ENCODE data around the gene ACADVL.
A peak's percentile ranks its signal among the peaks of the same experiment; 100 is the strongest.

The ACADVL gene

DNA sequence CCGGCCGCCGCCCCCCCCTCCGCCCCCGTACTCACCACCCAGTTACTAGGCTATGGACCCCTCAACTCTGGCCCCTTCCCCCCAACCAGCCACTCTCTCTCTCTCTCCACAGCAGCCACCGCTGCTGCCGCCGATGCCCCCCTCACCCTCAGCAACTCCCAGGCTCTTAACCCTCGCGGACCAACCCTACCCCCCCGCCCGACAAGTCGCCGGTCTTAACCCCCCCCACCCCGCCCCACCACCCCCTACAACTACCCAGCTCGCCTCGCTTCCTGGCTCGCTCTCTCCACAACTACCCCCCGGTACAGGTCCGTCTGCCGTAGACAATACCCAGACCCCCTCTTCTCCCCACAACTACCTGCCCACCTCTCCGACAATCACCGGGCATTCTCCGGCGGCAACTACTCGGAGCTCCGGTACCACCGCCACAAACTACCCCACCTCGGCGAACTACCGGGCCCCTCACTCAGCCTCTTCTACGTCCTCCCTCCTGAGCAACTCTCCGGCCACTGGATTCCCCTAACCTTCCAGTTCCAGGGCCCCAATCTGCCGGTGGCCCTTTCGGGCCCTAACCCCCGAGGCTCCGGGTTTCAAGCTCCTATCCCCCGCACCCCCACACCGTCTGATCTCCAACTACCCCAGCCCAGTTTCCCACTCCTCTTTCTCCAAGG, 18.8 kb downstream of the ACADVL start:
- Histone ChIP-seq H3K4me2 (ENCODE audit: low read length) (peak overlapping the region; percentile 73), H3K79me2 (peaks cover 8% of the 10 kb centered on the region), H2AFZ (peak overlapping the region; percentile 63), H3K9ac (peak overlapping the region; percentile 70), H3K27ac (peak overlapping the region; percentile 83), H3K4me1 (peaks cover 17% of the 10 kb centered on the region), H3K36me3 (ENCODE audit: control insufficient read depth, insufficient read depth, low read length) (no peaks in the 10 kb centered on the region), H3K4me3 (ENCODE audit: low read depth, low read length) (peak overlapping the region; percentile 93), H3K9me3 (ENCODE audit: control insufficient read depth, low read length) (no peaks in the 10 kb centered on the region), H3K27me3 (ENCODE audit: control insufficient read depth, insufficient read depth, low read length) (no peaks in the 10 kb centered on the region)
- no peak for TF ChIP-seq CTCF (IDR thresholded peaks at IDR 0.05)

- H3K9ac ChIP-seq = peak within 1 kb of the TSS; percentile 70
- no peak for TF ChIP-seq CTCF (IDR thresholded peaks at IDR 0.05)
- peak within 1 kb of the TSS; percentile 63 for H2AFZ ChIP-seq
- H3K9me3 ChIP-seq (ENCODE audit: control insufficient read depth, low read length) = no peaks in the 10 kb centered on the region
- peak within 1 kb of the TSS; percentile 73 for H3K4me2 ChIP-seq (ENCODE audit: low read length)
- peaks cover 17% of the 10 kb centered on the region for H3K4me1 ChIP-seq
- H3K4me3 ChIP-seq (ENCODE audit: low read depth, low read length) = peak within 1 kb of the TSS; percentile 93
- H3K27ac ChIP-seq = peak within 1 kb of the TSS; percentile 83
- H3K36me3 ChIP-seq (ENCODE audit: control insufficient read depth, insufficient read depth, low read length) = no peaks in the 10 kb centered on the region
- H3K27me3 ChIP-seq (ENCODE audit: control insufficient read depth, insufficient read depth, low read length) = no peaks in the 10 kb centered on the region
- H3K79me2 ChIP-seq = peaks cover 3% of the 10 kb centered on the region
Observed at GRCh38 chr17:7239091-7240027, 19.6 kb downstream of the ACADVL start, which contains the start of gene PHF23. PHF23 (minus strand) TSS chr17:7239457; CDS start chr17:7239279, 178 bp downstream.

GRCh38 chr17:7240375-7240774, 20.6 kb downstream of the ACADVL start:
- H3K27me3 ChIP-seq (ENCODE audit: control insufficient read depth, insufficient read depth, low read length) = no peaks in the 10 kb centered on the region
- no peaks in the 10 kb centered on the region for H3K36me3 ChIP-seq (ENCODE audit: control insufficient read depth, insufficient read depth, low read length)
- H3K9me3 ChIP-seq (ENCODE audit: control insufficient read depth, low read length) = no peaks in the 10 kb centered on the region
- no peak for TF ChIP-seq CTCF (IDR thresholded peaks at IDR 0.05)
- peak overlapping the region; percentile 49 for H3K4me3 ChIP-seq (ENCODE audit: low read depth, low read length)
- H2AFZ ChIP-seq = no peak overlapping the region
- H3K4me1 ChIP-seq = peaks cover 17% of the 10 kb centered on the region
- no peak overlapping the region for H3K27ac ChIP-seq
- peak overlapping the region; percentile 67 for H3K4me2 ChIP-seq (ENCODE audit: low read length)
- H3K79me2 ChIP-seq = peaks cover 3% of the 10 kb centered on the region
- H3K9ac ChIP-seq = no peak overlapping the region

DNA sequence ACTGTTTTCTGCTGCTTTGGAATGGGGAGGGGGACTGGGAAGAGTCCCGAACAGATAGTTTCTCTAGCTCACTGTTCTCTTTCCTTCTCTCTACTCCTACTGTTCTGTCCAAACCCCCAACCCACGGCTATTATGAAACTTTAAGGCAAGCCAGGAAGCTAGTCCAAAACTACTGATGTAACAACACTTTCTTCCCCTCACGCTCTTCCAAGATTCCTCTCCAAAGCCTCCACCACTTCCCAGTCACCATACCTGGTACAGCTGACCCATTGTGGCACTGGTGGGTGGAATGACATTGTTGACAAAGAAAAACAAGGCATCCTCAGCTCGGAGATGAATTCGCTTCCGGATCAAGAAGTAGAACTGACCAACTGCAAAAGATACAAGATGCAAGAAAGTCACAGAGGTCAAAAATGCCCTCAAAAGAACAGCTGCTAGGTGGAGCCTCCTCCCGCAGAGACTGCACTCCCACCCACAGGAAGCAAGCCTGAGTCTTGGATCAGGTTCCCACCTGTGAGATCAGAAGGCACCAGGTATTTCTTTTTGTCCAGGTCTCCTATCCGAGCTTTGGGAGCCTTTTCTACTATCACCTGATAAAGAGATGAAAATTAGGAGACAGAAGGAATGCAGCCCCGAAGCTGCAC, 21.5 kb downstream of the ACADVL start:
- H3K36me3 ChIP-seq (ENCODE audit: control insufficient read depth, insufficient read depth, low read length) = no peaks in the 10 kb centered on the region

More for the DNA sequence above, 21.5 kb downstream of the ACADVL start:
- H3K79me2 ChIP-seq = peaks cover 3% of the 10 kb centered on the region
- no peaks in the 10 kb centered on the region for H3K27me3 ChIP-seq (ENCODE audit: control insufficient read depth, insufficient read depth, low read length)
- no peak overlapping the region for H3K9ac ChIP-seq
- no peak overlapping the region for H2AFZ ChIP-seq
- H3K4me1 ChIP-seq = peaks cover 17% of the 10 kb centered on the region
- H3K4me3 ChIP-seq (ENCODE audit: low read depth, low read length) = peak overlapping the region; percentile 94
- H3K9me3 ChIP-seq (ENCODE audit: control insufficient read depth, low read length) = no peaks in the 10 kb centered on the region
- TF ChIP-seq CTCF (IDR thresholded peaks at IDR 0.05) = no peak
- H3K4me2 ChIP-seq (ENCODE audit: low read length) = peak overlapping the region; percentile 98
- peak overlapping the region; percentile 94 for H3K27ac ChIP-seq

All from parathyroid adenoma (tissue), 2 donors.